Panc1 (cell line): ENCODE results near the gene PHLPP1.

ENCODE experiments used
- CTCF ChIP-seq: fragments of 450-650 bp; IDR thresholded peaks from 2 replicates; pipeline ENCODE4 v1.5.1; 2017; ENCODE audit warnings: mild to moderate bottlenecking
- POLR2AphosphoS5 ChIP-seq: IDR thresholded peaks from 2 replicates; pipeline ENCODE4 v1.6.1; 2012; ENCODE audit warnings: mild to moderate bottlenecking, low read depth, low read length, moderate library complexity
- REST ChIP-seq, 2 experiments: IDR thresholded peaks; 2 replicates each; pipeline ENCODE4 v1.6.1; 2011 to 2012; ENCODE audit warnings: low read depth in 2 of 2, control low read depth in 1 of 2, low read length in 1 of 2, mild to moderate bottlenecking in 1 of 2, moderate library complexity in 1 of 2; ENCODE audit not compliant: insufficient read depth in 1 of 2
- SIN3A ChIP-seq: IDR thresholded peaks from 2 replicates; pipeline ENCODE4 v1.6.1; 2012; ENCODE audit warnings: low read depth, mild to moderate bottlenecking, low read length, moderate library complexity, borderline replicate concordance; ENCODE audit not compliant: insufficient read depth
- TCF7L2 ChIP-seq: IDR thresholded peaks from 2 replicates; pipeline ENCODE4 v1.6.1; 2011; ENCODE audit warnings: mild to moderate bottlenecking, low read depth, low read length, inconsistent platforms

- TF ChIP-seq CTCF (no peak), POLR2AphosphoS5 (no peak), TCF7L2 (no peak), REST (IDR thresholded peaks at IDR 0.05; ENCODE audit: insufficient read depth in 1 of 2, low read depth in 2 of 2, low read length in 1 of 2) (no peak), SIN3A (no peak)
Measured at GRCh38 chr18:62912885-62913284, 197.5 kb downstream of the PHLPP1 start.
